ENCODE data around the gene KY.

DNA sequence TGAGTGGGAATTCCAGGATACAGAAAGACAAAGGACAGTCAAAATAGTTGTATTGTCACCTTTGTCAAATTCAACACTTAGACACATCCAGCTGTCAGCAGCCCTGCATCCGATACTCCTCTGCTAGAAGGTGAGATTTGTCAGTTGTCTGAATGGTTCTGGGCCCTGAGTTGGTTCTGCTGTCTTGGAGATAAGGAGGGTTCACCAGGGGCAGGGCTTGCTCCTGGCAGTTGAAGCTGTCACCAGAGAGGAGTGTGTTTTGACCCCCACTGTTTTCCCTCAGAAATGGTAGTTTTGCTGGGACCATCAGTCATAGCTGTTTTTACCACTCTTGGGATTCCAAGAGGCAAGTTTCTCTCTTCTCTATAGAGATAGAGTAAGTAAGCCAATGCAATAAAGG is 3.2 kb upstream of the KY start:
- TF ChIP-seq POLR2AphosphoS5 (IDR thresholded peaks at IDR 0.05; ENCODE audit: low read depth, low read length): no peak
- TF ChIP-seq, protein P1, sequence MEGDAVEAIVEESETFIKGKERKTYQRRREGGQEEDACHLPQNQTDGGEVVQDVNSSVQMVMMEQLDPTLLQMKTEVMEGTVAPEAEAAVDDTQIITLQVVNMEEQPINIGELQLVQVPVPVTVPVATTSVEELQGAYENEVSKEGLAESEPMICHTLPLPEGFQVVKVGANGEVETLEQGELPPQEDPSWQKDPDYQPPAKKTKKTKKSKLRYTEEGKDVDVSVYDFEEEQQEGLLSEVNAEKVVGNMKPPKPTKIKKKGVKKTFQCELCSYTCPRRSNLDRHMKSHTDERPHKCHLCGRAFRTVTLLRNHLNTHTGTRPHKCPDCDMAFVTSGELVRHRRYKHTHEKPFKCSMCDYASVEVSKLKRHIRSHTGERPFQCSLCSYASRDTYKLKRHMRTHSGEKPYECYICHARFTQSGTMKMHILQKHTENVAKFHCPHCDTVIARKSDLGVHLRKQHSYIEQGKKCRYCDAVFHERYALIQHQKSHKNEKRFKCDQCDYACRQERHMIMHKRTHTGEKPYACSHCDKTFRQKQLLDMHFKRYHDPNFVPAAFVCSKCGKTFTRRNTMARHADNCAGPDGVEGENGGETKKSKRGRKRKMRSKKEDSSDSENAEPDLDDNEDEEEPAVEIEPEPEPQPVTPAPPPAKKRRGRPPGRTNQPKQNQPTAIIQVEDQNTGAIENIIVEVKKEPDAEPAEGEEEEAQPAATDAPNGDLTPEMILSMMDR (IDR thresholded peaks at IDR 0.05): no peak
- no peak for TF ChIP-seq TCF7L2 (IDR thresholded peaks at IDR 0.05; ENCODE audit: low read depth, low read length)

All from Panc1 (cell line).